ENCODE measurements around the gene HNRNPC. TPM values are rescaled to one million over a fixed set of nuclear protein-coding genes. Genes with fewer than 3 reads are reported as not detected.
A peak's percentile ranks its signal among the peaks of the same experiment; 100 is the strongest.

Gene HNRNPC
- total and polyA plus RNA-seq, 9 of the 15 experiments (the other 6 are each of a cell fraction or from before 2014, with no cell fraction given) = 679 to 1,557 (median 1,191) TPM

DNA sequence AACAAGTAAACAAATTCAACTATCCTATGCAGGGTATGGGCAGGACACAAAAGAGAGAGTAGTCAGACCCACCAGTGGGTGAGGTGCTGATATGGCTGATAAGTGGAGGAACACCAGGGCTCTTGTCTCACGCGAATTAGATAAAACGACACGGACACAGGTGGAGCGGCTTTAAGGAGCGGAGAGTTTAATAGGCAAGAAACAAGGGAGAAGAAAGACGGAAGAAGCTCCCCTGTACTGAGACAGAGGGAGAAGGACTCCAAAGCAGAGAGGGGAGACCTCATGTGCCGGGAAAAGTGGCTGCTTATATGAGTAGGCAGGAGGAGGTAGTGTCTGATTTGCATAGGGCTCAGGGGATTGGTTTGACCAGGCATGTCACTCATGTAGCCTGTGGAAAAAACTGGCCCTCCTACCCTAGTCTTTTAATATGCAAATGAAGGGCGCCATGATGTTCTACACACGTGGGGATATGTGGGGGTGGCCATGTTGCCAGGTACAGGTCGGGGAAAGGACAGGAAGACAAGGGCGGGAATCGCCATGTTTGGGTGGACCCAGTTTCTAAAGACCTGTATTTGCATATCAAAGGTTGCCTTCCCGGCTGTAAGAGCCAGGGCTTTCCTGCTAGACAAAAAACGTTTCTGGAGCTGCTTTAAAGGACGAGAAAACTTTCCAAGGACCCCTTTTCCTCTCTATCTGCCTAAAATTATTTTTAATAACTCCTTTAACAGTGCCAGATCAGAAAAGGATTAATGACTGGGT is 39.4 kb upstream of the HNRNPC start (continued):
- TF ChIP-seq, protein P1, sequence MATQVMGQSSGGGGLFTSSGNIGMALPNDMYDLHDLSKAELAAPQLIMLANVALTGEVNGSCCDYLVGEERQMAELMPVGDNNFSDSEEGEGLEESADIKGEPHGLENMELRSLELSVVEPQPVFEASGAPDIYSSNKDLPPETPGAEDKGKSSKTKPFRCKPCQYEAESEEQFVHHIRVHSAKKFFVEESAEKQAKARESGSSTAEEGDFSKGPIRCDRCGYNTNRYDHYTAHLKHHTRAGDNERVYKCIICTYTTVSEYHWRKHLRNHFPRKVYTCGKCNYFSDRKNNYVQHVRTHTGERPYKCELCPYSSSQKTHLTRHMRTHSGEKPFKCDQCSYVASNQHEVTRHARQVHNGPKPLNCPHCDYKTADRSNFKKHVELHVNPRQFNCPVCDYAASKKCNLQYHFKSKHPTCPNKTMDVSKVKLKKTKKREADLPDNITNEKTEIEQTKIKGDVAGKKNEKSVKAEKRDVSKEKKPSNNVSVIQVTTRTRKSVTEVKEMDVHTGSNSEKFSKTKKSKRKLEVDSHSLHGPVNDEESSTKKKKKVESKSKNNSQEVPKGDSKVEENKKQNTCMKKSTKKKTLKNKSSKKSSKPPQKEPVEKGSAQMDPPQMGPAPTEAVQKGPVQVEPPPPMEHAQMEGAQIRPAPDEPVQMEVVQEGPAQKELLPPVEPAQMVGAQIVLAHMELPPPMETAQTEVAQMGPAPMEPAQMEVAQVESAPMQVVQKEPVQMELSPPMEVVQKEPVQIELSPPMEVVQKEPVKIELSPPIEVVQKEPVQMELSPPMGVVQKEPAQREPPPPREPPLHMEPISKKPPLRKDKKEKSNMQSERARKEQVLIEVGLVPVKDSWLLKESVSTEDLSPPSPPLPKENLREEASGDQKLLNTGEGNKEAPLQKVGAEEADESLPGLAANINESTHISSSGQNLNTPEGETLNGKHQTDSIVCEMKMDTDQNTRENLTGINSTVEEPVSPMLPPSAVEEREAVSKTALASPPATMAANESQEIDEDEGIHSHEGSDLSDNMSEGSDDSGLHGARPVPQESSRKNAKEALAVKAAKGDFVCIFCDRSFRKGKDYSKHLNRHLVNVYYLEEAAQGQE (IDR thresholded peaks at IDR 0.05; ENCODE audit: borderline replicate concordance) = no peak
- TF ChIP-seq, protein P1 (CRISPR knock-in tag; IDR thresholded peaks at IDR 0.05; ENCODE audit: low read depth) = no peak
- TF ChIP-seq GATAD2A (IDR thresholded peaks at IDR 0.05) = peak; percentile 16; the same call in 1 of the 2 replicates
- peak; percentile 67 for TF ChIP-seq SMAD1 (IDR thresholded peaks at IDR 0.05; ENCODE audit: low read depth, low read length, partially characterized antibody)
- TF ChIP-seq OTX1 (CRISPR knock-in tag; IDR thresholded peaks at IDR 0.05) = no peak
- no peak for TF ChIP-seq PHB (CRISPR knock-in tag; IDR thresholded peaks at IDR 0.05)
- TF ChIP-seq ZNF347 (CRISPR knock-in tag; IDR thresholded peaks at IDR 0.05; ENCODE audit: low read depth) = no peak
- no peak for TF ChIP-seq PCBP1 (IDR thresholded peaks at IDR 0.05; ENCODE audit: low read depth, low read length, poor library complexity, severe bottlenecking)
- no peak for TF ChIP-seq PHF21A (IDR thresholded peaks at IDR 0.05; ENCODE audit: borderline replicate concordance, low read depth)
- no peak for TF ChIP-seq TCF3 (CRISPR knock-in tag; IDR thresholded peaks at IDR 0.05)
- no peak for TF ChIP-seq FOXJ3 (CRISPR knock-in tag; IDR thresholded peaks at IDR 0.05)
- TF ChIP-seq RBM34 (IDR thresholded peaks at IDR 0.05; ENCODE audit: borderline replicate concordance, insufficient read depth, low read length) = no peak
- no peak for TF ChIP-seq ZNF57 (CRISPR knock-in tag; IDR thresholded peaks at IDR 0.05)
- TF ChIP-seq, protein P2, sequence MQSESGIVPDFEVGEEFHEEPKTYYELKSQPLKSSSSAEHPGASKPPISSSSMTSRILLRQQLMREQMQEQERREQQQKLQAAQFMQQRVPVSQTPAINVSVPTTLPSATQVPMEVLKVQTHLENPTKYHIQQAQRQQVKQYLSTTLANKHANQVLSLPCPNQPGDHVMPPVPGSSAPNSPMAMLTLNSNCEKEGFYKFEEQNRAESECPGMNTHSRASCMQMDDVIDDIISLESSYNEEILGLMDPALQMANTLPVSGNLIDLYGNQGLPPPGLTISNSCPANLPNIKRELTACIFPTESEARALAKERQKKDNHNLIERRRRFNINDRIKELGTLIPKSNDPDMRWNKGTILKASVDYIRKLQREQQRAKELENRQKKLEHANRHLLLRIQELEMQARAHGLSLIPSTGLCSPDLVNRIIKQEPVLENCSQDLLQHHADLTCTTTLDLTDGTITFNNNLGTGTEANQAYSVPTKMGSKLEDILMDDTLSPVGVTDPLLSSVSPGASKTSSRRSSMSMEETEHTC (IDR thresholded peaks at IDR 0.05) = no peak
- TF ChIP-seq ZNF584 (CRISPR knock-in tag; IDR thresholded peaks at IDR 0.05; ENCODE audit: low read depth) = no peak
- TF ChIP-seq RNF2 (IDR thresholded peaks at IDR 0.05) = no peak
- TF ChIP-seq RBM17 (IDR thresholded peaks at IDR 0.05; ENCODE audit: borderline replicate concordance, low read depth, low read length) = no peak
